OCI-LY3 (cell line): ENCODE data around the gene FGD4.

Experiments used
- H2AFZ ChIP-seq: fragments of 200-600, 300-600 bp; shearing (Covaris generic); 2 replicates; pipeline ENCODE4 v1.6.0; 2014; ENCODE audit warnings: antibody characterized with exemption, low read depth, low read length
- H3K27ac ChIP-seq: fragments of 200-600, 300-600 bp; sonication (generic); 2 replicates; pipeline ENCODE4 v1.5.1; 2014; ENCODE audit warnings: mild to moderate bottlenecking, low read length, moderate library complexity, mixed read lengths
- H3K27me3 ChIP-seq: fragments of 200-600, 300-600 bp; sonication (generic); 2 replicates; pipeline ENCODE4 v1.6.1; 2014; ENCODE audit warnings: low read depth, low read length, mixed read lengths
- H3K36me3 ChIP-seq: fragments of 200-600, 300-600 bp; sonication (generic); replicated peaks from 2 replicates; pipeline ENCODE3; 2014; ENCODE audit warnings: low read depth, low read length, mixed read lengths
- H3K4me1 ChIP-seq: fragments of 300-600, 200-600 bp; sonication (generic); 2 replicates; pipeline ENCODE4 v1.6.1; 2014; ENCODE audit warnings: low read length, mixed read lengths
- H3K4me2 ChIP-seq: fragments of 200-600, 300-600 bp; sonication (generic); 2 replicates; pipeline ENCODE4 v1.6.1; 2014; ENCODE audit warnings: low read length, mixed read lengths
- H3K4me3 ChIP-seq: fragments of 300-600, 200-600 bp; sonication (generic); 2 replicates; pipeline ENCODE4 v1.5.1; 2014; ENCODE audit warnings: antibody characterized with exemption, mild to moderate bottlenecking, low read length, moderate library complexity
- H3K79me2 ChIP-seq: fragments of 300-600, 200-600 bp; shearing (Covaris generic); 2 replicates; pipeline ENCODE4 v1.6.1; 2014; ENCODE audit warnings: mild to moderate bottlenecking, low read length, mixed read lengths
- H3K9ac ChIP-seq: fragments of 300-600, 200-600 bp; shearing (Covaris generic); 2 replicates; pipeline ENCODE4 v1.6.0; 2014; ENCODE audit warnings: mild to moderate bottlenecking, low read length, moderate library complexity
- H3K9me3 ChIP-seq: fragments of 200-600, 300-600 bp; shearing (Covaris generic); 2 replicates; pipeline ENCODE4 v1.6.1; 2014; ENCODE audit warnings: low read length, mixed read lengths; ENCODE audit not compliant: insufficient read depth
- H4K20me1 ChIP-seq: fragments of 200-600, 300-600 bp; sonication (generic); 2 replicates; pipeline ENCODE4 v1.6.1; 2016; ENCODE audit warnings: low read length, mixed read lengths; ENCODE audit not compliant: insufficient read depth
- EZH2phosphoT487 ChIP-seq: fragments of 200-600 bp; shearing (Covaris generic); IDR thresholded peaks from 2 replicates; pipeline ENCODE4 v1.6.1; 2018; ENCODE audit warnings: antibody characterized with exemption, mixed run types, low read depth
- TF ChIP-seq, protein P1 (sequence below): fragments of 200-600, 300-600 bp; sonication (generic); IDR thresholded peaks from 2 replicates; pipeline ENCODE4 v1.5.1; 2014; ENCODE audit warnings: antibody characterized with exemption, low read length, low read depth

Gene FGD4

DNA sequence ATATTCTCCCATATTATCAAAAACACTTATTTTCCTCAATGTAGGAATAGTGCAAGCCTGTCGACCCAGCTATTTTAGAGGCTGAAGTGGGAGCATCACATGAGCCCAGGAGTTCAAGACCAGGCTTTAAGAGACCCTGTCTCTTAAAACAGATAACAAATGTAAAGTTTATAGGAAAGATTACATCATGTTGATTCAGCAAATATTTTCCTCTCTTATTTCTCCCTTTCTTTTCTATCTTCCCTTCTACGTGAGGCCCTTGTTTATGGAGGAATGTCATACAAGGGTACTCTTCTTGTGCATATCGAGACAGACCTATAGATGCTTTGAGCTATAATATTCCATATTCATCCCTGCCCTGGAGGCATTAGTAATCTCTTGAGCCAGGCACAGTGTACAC lies 36.5 kb upstream of the FGD4 start:
- H2AFZ ChIP-seq: no peak overlapping the region
- no peaks in the 10 kb centered on the region for H3K9me3 ChIP-seq
- H3K4me2 ChIP-seq: no peak overlapping the region
- no peaks in the 10 kb centered on the region for H3K36me3 ChIP-seq
- H3K4me3 ChIP-seq: no peak overlapping the region
- no peaks in the 10 kb centered on the region for H4K20me1 ChIP-seq
- H3K27me3 ChIP-seq: no peaks in the 10 kb centered on the region
- no peak overlapping the region for H3K9ac ChIP-seq
- no peaks in the 10 kb centered on the region for H3K79me2 ChIP-seq
- H3K27ac ChIP-seq: no peak overlapping the region
- no peak for TF ChIP-seq EZH2phosphoT487
- TF ChIP-seq, protein P1, sequence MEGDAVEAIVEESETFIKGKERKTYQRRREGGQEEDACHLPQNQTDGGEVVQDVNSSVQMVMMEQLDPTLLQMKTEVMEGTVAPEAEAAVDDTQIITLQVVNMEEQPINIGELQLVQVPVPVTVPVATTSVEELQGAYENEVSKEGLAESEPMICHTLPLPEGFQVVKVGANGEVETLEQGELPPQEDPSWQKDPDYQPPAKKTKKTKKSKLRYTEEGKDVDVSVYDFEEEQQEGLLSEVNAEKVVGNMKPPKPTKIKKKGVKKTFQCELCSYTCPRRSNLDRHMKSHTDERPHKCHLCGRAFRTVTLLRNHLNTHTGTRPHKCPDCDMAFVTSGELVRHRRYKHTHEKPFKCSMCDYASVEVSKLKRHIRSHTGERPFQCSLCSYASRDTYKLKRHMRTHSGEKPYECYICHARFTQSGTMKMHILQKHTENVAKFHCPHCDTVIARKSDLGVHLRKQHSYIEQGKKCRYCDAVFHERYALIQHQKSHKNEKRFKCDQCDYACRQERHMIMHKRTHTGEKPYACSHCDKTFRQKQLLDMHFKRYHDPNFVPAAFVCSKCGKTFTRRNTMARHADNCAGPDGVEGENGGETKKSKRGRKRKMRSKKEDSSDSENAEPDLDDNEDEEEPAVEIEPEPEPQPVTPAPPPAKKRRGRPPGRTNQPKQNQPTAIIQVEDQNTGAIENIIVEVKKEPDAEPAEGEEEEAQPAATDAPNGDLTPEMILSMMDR: no peak
- H3K4me1 ChIP-seq: no peaks in the 10 kb centered on the region

DNA sequence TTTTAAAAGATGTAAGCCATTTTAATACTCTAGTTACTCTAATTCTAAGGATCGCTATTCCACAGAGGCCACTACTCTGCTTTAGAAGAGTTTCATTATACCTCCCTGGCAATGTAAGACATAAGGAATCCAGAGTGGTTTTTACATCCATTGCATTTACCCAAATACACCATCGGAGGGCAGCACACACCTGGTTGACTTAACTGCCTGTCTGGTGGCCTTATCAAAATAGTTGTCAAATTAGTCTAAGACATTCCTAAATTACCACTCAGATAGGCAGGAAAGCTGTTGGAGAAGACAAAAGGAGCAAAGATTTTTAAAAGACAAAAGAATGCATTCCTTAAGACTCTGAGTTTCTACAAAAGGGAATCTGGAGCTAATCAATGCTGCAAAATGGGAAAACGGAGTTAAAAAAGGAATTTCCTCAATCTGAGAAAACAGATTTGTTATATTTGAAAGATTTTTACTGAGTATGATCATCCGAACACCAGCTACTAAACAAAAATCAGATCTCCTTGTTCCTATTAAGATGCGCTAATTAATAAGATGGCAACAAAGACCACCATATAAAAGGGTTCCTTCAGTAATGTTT lies 33.8 kb upstream of the FGD4 start:
- H3K9me3 ChIP-seq: no peaks in the 10 kb centered on the region
- no peak overlapping the region for H3K4me3 ChIP-seq
- no peak overlapping the region for H3K27ac ChIP-seq
- no peak overlapping the region for H3K9ac ChIP-seq
- H3K27me3 ChIP-seq: no peaks in the 10 kb centered on the region
- no peak overlapping the region for H3K4me2 ChIP-seq
- no peaks in the 10 kb centered on the region for H4K20me1 ChIP-seq
- no peak overlapping the region for H2AFZ ChIP-seq
- H3K79me2 ChIP-seq: no peaks in the 10 kb centered on the region
- no peaks in the 10 kb centered on the region for H3K4me1 ChIP-seq
- H3K36me3 ChIP-seq: no peaks in the 10 kb centered on the region
- no peak for TF ChIP-seq EZH2phosphoT487
- TF ChIP-seq, protein P1: peak; percentile 88

DNA sequence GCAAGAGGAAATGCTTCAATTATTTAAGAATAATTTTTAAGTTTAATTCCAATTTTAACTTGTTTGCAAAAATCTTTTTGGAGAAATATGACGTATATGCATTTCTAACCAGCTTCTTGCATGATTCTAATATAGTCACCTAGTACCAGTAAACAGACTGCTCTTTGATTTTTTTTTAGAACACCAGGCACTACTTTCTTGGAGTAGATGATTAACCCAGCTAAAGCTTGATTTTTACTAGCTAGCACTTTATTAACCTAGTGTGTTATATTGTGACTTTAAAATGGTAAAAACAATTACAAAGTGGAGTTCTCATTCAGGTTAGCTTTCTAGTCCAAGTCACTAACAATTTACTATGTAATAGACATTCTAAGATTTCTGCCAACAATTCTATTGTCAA lies 32.6 kb upstream of the FGD4 start:
- no peak overlapping the region for H3K27ac ChIP-seq
- no peak overlapping the region for H3K9ac ChIP-seq
- H3K79me2 ChIP-seq: no peaks in the 10 kb centered on the region
- H3K9me3 ChIP-seq: no peaks in the 10 kb centered on the region
- TF ChIP-seq EZH2phosphoT487: no peak
- TF ChIP-seq, protein P1: no peak
- no peaks in the 10 kb centered on the region for H4K20me1 ChIP-seq
- H3K36me3 ChIP-seq: no peaks in the 10 kb centered on the region
- no peak overlapping the region for H2AFZ ChIP-seq
- no peak overlapping the region for H3K4me2 ChIP-seq
- no peak overlapping the region for H3K4me3 ChIP-seq
- H3K4me1 ChIP-seq: no peaks in the 10 kb centered on the region
- H3K27me3 ChIP-seq: no peaks in the 10 kb centered on the region

DNA sequence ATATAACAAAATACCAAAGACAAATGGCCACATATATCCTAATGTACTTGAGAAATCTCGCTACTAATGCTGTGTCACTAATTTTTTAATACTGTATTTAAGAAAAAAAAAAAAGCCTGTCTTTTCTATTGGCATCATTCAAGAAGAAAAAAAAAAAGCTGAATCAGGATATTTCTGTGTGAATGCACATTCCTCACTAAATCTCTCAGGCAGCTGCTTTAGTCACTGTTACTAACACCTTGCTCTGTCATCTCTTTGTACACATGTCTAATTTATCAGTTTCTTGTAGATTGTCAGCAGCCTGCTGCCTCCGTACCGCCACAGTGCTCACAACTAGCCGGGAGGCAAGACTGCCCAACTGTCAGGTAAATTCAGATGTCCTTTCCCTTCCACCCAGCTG lies 32.0 kb upstream of the FGD4 start:
- Histone ChIP-seq H3K79me2 (no peaks in the 10 kb centered on the region), H3K4me1 (no peaks in the 10 kb centered on the region), H3K9ac (no peak overlapping the region), H3K4me2 (no peak overlapping the region), H3K27me3 (no peaks in the 10 kb centered on the region), H3K27ac (no peak overlapping the region), H3K9me3 (no peaks in the 10 kb centered on the region), H3K36me3 (no peaks in the 10 kb centered on the region), H4K20me1 (no peaks in the 10 kb centered on the region), H3K4me3 (no peak overlapping the region), H2AFZ (no peak overlapping the region)
- TF ChIP-seq, protein P1: no peak
- no peak for TF ChIP-seq EZH2phosphoT487
